CD8-positive, alpha-beta memory T cell (primary cell): Measurements from ENCODE around the gene PKD2. TPM values are rescaled to one million over a fixed set of nuclear protein-coding genes. Genes with fewer than 3 reads are reported as not detected.
"Not testable (repeated sequence)": the region's sequence is repeated elsewhere in the genome, so short reads cannot be mapped to it uniquely, and the experiment has no call there.

Experiments used
- CTCF ChIA-PET: fragments of 350-600 bp; sonication (Branson Sonifier 250); formaldehyde crosslinking; loops from one replicate; lab custom pipeline; 2021; ENCODE audit warnings: antibody characterized with exemption; lab: Charles Lee
- POLR2A ChIA-PET: fragments of 350-600 bp; sonication (Branson Sonifier 250); formaldehyde crosslinking; loops from one replicate; lab custom pipeline; 2021; ENCODE audit warnings: antibody characterized with exemption; lab: Charles Lee
- DNase-seq, 5 donors: peaks; one replicate each; pipeline versions ENCODE4 v3.0.0 to v3.0.0-alpha.2; 2020 to 2022; ENCODE audit warnings: mixed read lengths in 1 of 5
- H3K27ac ChIP-seq: one replicate; pipeline ENCODE4 v1.7.0; 2013; ENCODE audit warnings: low read depth, mild to moderate bottlenecking, low read length, moderate library complexity
- H3K27me3 ChIP-seq: 2 replicates; pipeline ENCODE4 v1.7.0; 2013; ENCODE audit warnings: low read length, mild to moderate bottlenecking; ENCODE audit not compliant: insufficient read depth, poor library complexity, severe bottlenecking
- H3K36me3 ChIP-seq: 2 replicates; pipeline ENCODE4 v1.7.0; 2013; ENCODE audit warnings: mild to moderate bottlenecking, low read length, moderate library complexity; ENCODE audit not compliant: insufficient read depth
- H3K4me1 ChIP-seq: 2 replicates; pipeline ENCODE4 v1.7.0; 2013; ENCODE audit warnings: mild to moderate bottlenecking, low read length, moderate library complexity; ENCODE audit not compliant: insufficient read depth
- H3K4me3 ChIP-seq: 2 replicates; pipeline ENCODE4 v1.7.0; 2013; ENCODE audit warnings: mild to moderate bottlenecking, low read length
- H3K9me3 ChIP-seq: 2 replicates; pipeline ENCODE4 v1.7.0; 2013; ENCODE audit warnings: mild to moderate bottlenecking, low read length
- H3K27ac Mint-ChIP-seq, 8 donors: one replicate each; pipeline ENCODE4 v1.8.0; 2020 to 2021; ENCODE audit warnings: mixed read lengths in 8 of 8, mild to moderate bottlenecking in 6 of 8, inconsistent platforms in 3 of 8, moderate library complexity in 3 of 8
- H3K27me3 Mint-ChIP-seq, 2 donors: one replicate each; pipeline ENCODE4 v1.8.0; 2020 to 2021; ENCODE audit warnings: mixed read lengths in 2 of 2, mild to moderate bottlenecking in 1 of 2, moderate library complexity in 1 of 2
- H3K36me3 Mint-ChIP-seq, 3 donors: one replicate each; pipeline ENCODE4 v1.8.0; 2020 to 2021; ENCODE audit warnings: mixed read lengths in 3 of 3, inconsistent platforms in 1 of 3, mild to moderate bottlenecking in 1 of 3
- H3K4me1 Mint-ChIP-seq, 3 donors: one replicate each; pipeline ENCODE4 v1.8.0; 2020 to 2021; ENCODE audit warnings: mixed read lengths in 3 of 3, inconsistent platforms in 1 of 3, mild to moderate bottlenecking in 1 of 3
- H3K4me3 Mint-ChIP-seq, 7 donors: one replicate each; pipeline ENCODE4 v1.8.0; 2020 to 2021; ENCODE audit warnings: mixed read lengths in 7 of 7, mild to moderate bottlenecking in 6 of 7, moderate library complexity in 4 of 7, inconsistent platforms in 2 of 7
- H3K9me3 Mint-ChIP-seq, 5 donors: one replicate each; pipeline ENCODE4 v1.8.0; 2020 to 2022; ENCODE audit warnings: mixed read lengths in 5 of 5, mild to moderate bottlenecking in 3 of 5, moderate library complexity in 2 of 5, inconsistent platforms in 1 of 5
- polyA plus RNA-seq: library from polyadenylated mRNA; unstranded; fragments of 300-500 nt; fragmentation: Illumina TruSeq; gene quantifications from one replicate; pipeline ENCODE4 v1.2.3, GENCODE V29; 2021
- total RNA-seq, 2 experiments: library from RNA; stranded (reverse); gene quantifications; one replicate each; pipeline ENCODE4 v1.2.3, GENCODE V29; 2021

The PKD2 gene
- total and polyA plus RNA-seq, 3 experiments from 2014 or later = 4.9 to 8.3 (median 7.1) TPM

GRCh38 chr4:88102026-88102425, 94.6 kb downstream of the PKD2 start:
- Histone ChIP-seq H3K27me3 (no peaks in the 10 kb centered on the region), H3K36me3 (no peaks in the 10 kb centered on the region), H3K4me3 (no peak overlapping the region), H3K9me3 (no peaks in the 10 kb centered on the region), H3K27ac (no peak overlapping the region), H3K4me1 (no peaks in the 10 kb centered on the region)
- Mint-ChIP-seq H3K4me3 (no peak overlapping the region), H3K4me1 (no peaks in the 10 kb centered on the region), H3K9me3 (peaks cover 0 to 1% (median 0%) of the 10 kb centered on the region in 5 donors), H3K36me3 (no peaks in the 10 kb centered on the region), H3K27ac (no peak overlapping the region), H3K27me3 (peaks cover 0 to 3% of the 10 kb centered on the region in 2 donors)
- DNase-seq = no peak
- ChIA-PET CTCF (no interaction called here), POLR2A (no interaction called here)

GRCh38 chr4:88104902-88105610, 97.6 kb downstream of the PKD2 start:
- H3K4me3 Mint-ChIP-seq = no peak overlapping the region
- Histone ChIP-seq H3K27ac (no peak overlapping the region), H3K27me3 (no peaks in the 10 kb centered on the region), H3K4me1 (no peaks in the 10 kb centered on the region), H3K36me3 (no peaks in the 10 kb centered on the region), H3K9me3 (no peaks in the 10 kb centered on the region), H3K4me3 (no peak overlapping the region)
- peaks cover 0 to 1% (median 0%) of the 10 kb centered on the region in 5 donors for H3K9me3 Mint-ChIP-seq
- ChIA-PET CTCF (no interaction called here), POLR2A (no interaction called here)
- DNase-seq = no peak
- no peaks in the 10 kb centered on the region for H3K4me1 Mint-ChIP-seq
- no peaks in the 10 kb centered on the region for H3K27me3 Mint-ChIP-seq
- H3K27ac Mint-ChIP-seq = no peak overlapping the region
- H3K36me3 Mint-ChIP-seq = no peaks in the 10 kb centered on the region

- POLR2A ChIA-PET = no interaction called here
- no peak overlapping the region for H3K27ac Mint-ChIP-seq
Observed at GRCh38 chr4:88106205-88106604, 98.8 kb downstream of the PKD2 start.

GRCh38 chr4:88107406-88108107, 100.1 kb downstream of the PKD2 start:
- POLR2A ChIA-PET = no interaction called here
- H3K9me3 Mint-ChIP-seq = no peaks in the 10 kb centered on the region

More at GRCh38 chr4:88106205-88106604, 98.8 kb downstream of the PKD2 start:
- Histone ChIP-seq H3K9me3 (no peaks in the 10 kb centered on the region), H3K4me3 (no peak overlapping the region), H3K27me3 (no peaks in the 10 kb centered on the region), H3K27ac (no peak overlapping the region), H3K36me3 (no peaks in the 10 kb centered on the region), H3K4me1 (no peaks in the 10 kb centered on the region)
- H3K4me3 Mint-ChIP-seq = no peak overlapping the region
- no peaks in the 10 kb centered on the region for H3K36me3 Mint-ChIP-seq
- no peaks in the 10 kb centered on the region for H3K4me1 Mint-ChIP-seq
- H3K9me3 Mint-ChIP-seq = no peaks in the 10 kb centered on the region
- DNase-seq = no peak
- H3K27me3 Mint-ChIP-seq = no peaks in the 10 kb centered on the region
- CTCF ChIA-PET = no interaction called here

GRCh38 chr4:88108108-88108465, 100.7 kb downstream of the PKD2 start:
- H3K4me1 Mint-ChIP-seq, H3K36me3 ChIP-seq, H3K9me3 ChIP-seq, H3K9me3 Mint-ChIP-seq, H3K27me3 ChIP-seq, H3K27ac Mint-ChIP-seq, POLR2A ChIA-PET, H3K27me3 Mint-ChIP-seq, DNase-seq, H3K4me3 ChIP-seq, H3K27ac ChIP-seq, CTCF ChIA-PET, H3K36me3 Mint-ChIP-seq, H3K4me3 Mint-ChIP-seq, H3K4me1 ChIP-seq: not testable (repeated sequence)

More at GRCh38 chr4:88107406-88108107, 100.1 kb downstream of the PKD2 start:
- no peak for DNase-seq
- no peak overlapping the region for H3K4me3 ChIP-seq
- no peak overlapping the region for H3K27ac Mint-ChIP-seq
- CTCF ChIA-PET = no interaction called here
- H3K9me3 ChIP-seq = no peaks in the 10 kb centered on the region
- H3K4me3 Mint-ChIP-seq = no peak overlapping the region
- H3K27me3 Mint-ChIP-seq = no peaks in the 10 kb centered on the region
- no peaks in the 10 kb centered on the region for H3K36me3 Mint-ChIP-seq
- no peaks in the 10 kb centered on the region for H3K4me1 ChIP-seq
- no peaks in the 10 kb centered on the region for H3K4me1 Mint-ChIP-seq
- no peaks in the 10 kb centered on the region for H3K27me3 ChIP-seq
- no peaks in the 10 kb centered on the region for H3K36me3 ChIP-seq
- H3K27ac ChIP-seq = no peak overlapping the region

- no peaks in the 10 kb centered on the region for H3K36me3 Mint-ChIP-seq
- no peaks in the 10 kb centered on the region for H3K4me1 ChIP-seq
- no peaks in the 10 kb centered on the region for H3K9me3 Mint-ChIP-seq
- H3K4me3 Mint-ChIP-seq = no peak overlapping the region
- no peaks in the 10 kb centered on the region for H3K36me3 ChIP-seq
- no peak overlapping the region for H3K27ac ChIP-seq
- no peaks in the 10 kb centered on the region for H3K27me3 Mint-ChIP-seq
- no peak overlapping the region for H3K4me3 ChIP-seq
- CTCF ChIA-PET = no interaction called here
- POLR2A ChIA-PET = no interaction called here
- H3K4me1 Mint-ChIP-seq = no peaks in the 10 kb centered on the region
- H3K27ac Mint-ChIP-seq = no peak overlapping the region
- H3K27me3 ChIP-seq = no peaks in the 10 kb centered on the region
- no peaks in the 10 kb centered on the region for H3K9me3 ChIP-seq
- no peak for DNase-seq
Observed at GRCh38 chr4:88108747-88109122, 101.3 kb downstream of the PKD2 start.

- no peaks in the 10 kb centered on the region for H3K36me3 Mint-ChIP-seq
Observed at GRCh38 chr4:88109123-88109881, 101.9 kb downstream of the PKD2 start.

GRCh38 chr4:88110826-88111225, 103.4 kb downstream of the PKD2 start:
- ChIA-PET POLR2A (no interaction called here), CTCF (no interaction called here)
- no peaks in the 10 kb centered on the region for H3K36me3 ChIP-seq
- no peaks in the 10 kb centered on the region for H3K27me3 ChIP-seq
- no peak overlapping the region for H3K4me3 Mint-ChIP-seq
- no peaks in the 10 kb centered on the region for H3K27me3 Mint-ChIP-seq
- DNase-seq = no peak
- no peaks in the 10 kb centered on the region for H3K36me3 Mint-ChIP-seq
- no peaks in the 10 kb centered on the region for H3K9me3 Mint-ChIP-seq
- H3K4me1 Mint-ChIP-seq = no peaks in the 10 kb centered on the region
- H3K9me3 ChIP-seq = no peaks in the 10 kb centered on the region
- H3K27ac Mint-ChIP-seq = no peak overlapping the region
- no peak overlapping the region for H3K27ac ChIP-seq
- H3K4me3 ChIP-seq = no peak overlapping the region
- no peaks in the 10 kb centered on the region for H3K4me1 ChIP-seq

More at GRCh38 chr4:88109123-88109881, 101.9 kb downstream of the PKD2 start:
- ChIA-PET POLR2A (no interaction called here), CTCF (no interaction called here)
- Histone ChIP-seq H3K27me3 (no peaks in the 10 kb centered on the region), H3K4me3 (no peak overlapping the region), H3K27ac (no peak overlapping the region), H3K36me3 (no peaks in the 10 kb centered on the region), H3K9me3 (no peaks in the 10 kb centered on the region), H3K4me1 (no peaks in the 10 kb centered on the region)
- Mint-ChIP-seq H3K9me3 (no peaks in the 10 kb centered on the region), H3K27me3 (no peaks in the 10 kb centered on the region), H3K4me1 (no peaks in the 10 kb centered on the region), H3K27ac (no peak overlapping the region), H3K4me3 (no peak overlapping the region)
- DNase-seq = no peak
